GM12878 (cell line): ENCODE data around the gene CNOT11. TPM values are rescaled to one million over a fixed set of nuclear protein-coding genes. Genes with fewer than 3 reads are reported as not detected.

Experiments used
- ATAC-seq: fragments of 200-7000 bp; cut with Tn5 transposase; 3 replicates; pipeline ENCODE4 v1.9.1; 2020; ENCODE audit warnings: mild to moderate bottlenecking, moderate library complexity
- BruUV-seq: library from RNA; stranded (reverse); fragments of 400-500 nt; replicated peaks from 2 replicates; lab custom pipeline; 2021; lab: Mats Ljungman, UMichigan
- CTCF ChIA-PET: fragments of 300-600 bp; sonication (Branson Sonifier 250); formaldehyde crosslinking; extraction: SDS; loops from one replicate; lab custom pipeline; 2021; ENCODE audit warnings: inconsistent platforms; lab: Yijun Ruan, JAX
- POLR2A ChIA-PET: fragments of 350-600 bp; formaldehyde crosslinking; extraction: SDS; loops from one replicate; lab custom pipeline; 2021; ENCODE audit warnings: inconsistent platforms; lab: Charles Lee
- RAD21 ChIA-PET: fragments of 300-600 bp; sonication (Branson Sonifier 250); formaldehyde crosslinking; loops from one replicate; lab custom pipeline; 2023; ENCODE audit warnings: antibody characterized with exemption; ENCODE audit not compliant: unreplicated experiment; lab: Charles Lee
- SMC1A ChIA-PET: fragments of 300-600 bp; sonication (Branson Sonifier 250); formaldehyde crosslinking; loops from one replicate; lab custom pipeline; 2023; ENCODE audit not compliant: unreplicated experiment, uncharacterized antibody; lab: Charles Lee
- DNase-seq: peaks from one replicate; pipeline ENCODE4 v3.0.0-alpha.2; 2011; ENCODE audit warnings: low read depth, low spot score
- FAIRE-seq: peaks from 3 replicates; lab custom pipeline; 2011; peaks lifted over from hg19 to GRCh38; lab: Jason Lieb, UNC
- H2AFZ ChIP-seq: 2 replicates; pipeline ENCODE4 v1.6.0; 2011; ENCODE audit warnings: low read depth, low read length, control low read depth; ENCODE audit not compliant: control insufficient read depth
- H3K27ac ChIP-seq: 2 replicates; pipeline ENCODE4 v1.5.1; 2011; ENCODE audit warnings: control low read depth; ENCODE audit not compliant: control insufficient read depth, insufficient read depth
- H3K27me3 ChIP-seq, 2 experiments: replicated peaks in 1 of 2; 2 replicates each; pipeline versions ENCODE4 v1.6.0 to v1.6.1; 2011; ENCODE audit warnings: low read length in 1 of 2; ENCODE audit not compliant: control insufficient read depth in 2 of 2, insufficient read depth in 2 of 2
- H3K36me3 ChIP-seq, 2 experiments: 2 replicates each; pipeline ENCODE4 v1.5.1; 2011; ENCODE audit warnings: low read length in 1 of 2; ENCODE audit not compliant: control insufficient read depth in 2 of 2, insufficient read depth in 2 of 2
- H3K4me1 ChIP-seq: 2 replicates; pipeline ENCODE4 v1.6.1; 2011; ENCODE audit warnings: mild to moderate bottlenecking, low read length, moderate library complexity, mixed read lengths; ENCODE audit not compliant: control insufficient read depth, insufficient read depth
- H3K4me2 ChIP-seq: 2 replicates; pipeline ENCODE4 v1.6.0; 2011; ENCODE audit warnings: control low read depth; ENCODE audit not compliant: control insufficient read depth, insufficient read depth
- H3K4me3 ChIP-seq: fragments of 200-600 bp; sonication (generic); 2 replicates; pipeline ENCODE4 v1.5.1; 2016
- H3K79me2 ChIP-seq: 2 replicates; pipeline ENCODE4 v1.6.0; 2011; ENCODE audit warnings: low read length; ENCODE audit not compliant: control insufficient read depth, insufficient read depth
- H3K9ac ChIP-seq: 2 replicates; pipeline ENCODE4 v1.8.0; 2011; ENCODE audit warnings: low read length, control low read depth, mixed read lengths; ENCODE audit not compliant: control insufficient read depth, insufficient read depth
- H3K9me3 ChIP-seq: replicated peaks from 3 replicates; pipeline ENCODE4 v1.5.1; 2011; ENCODE audit warnings: mild to moderate bottlenecking, low read length; ENCODE audit not compliant: control insufficient read depth, insufficient read depth
- H4K20me1 ChIP-seq: 2 replicates; pipeline ENCODE4 v1.6.0; 2011; ENCODE audit not compliant: control insufficient read depth, insufficient read depth
- CREM ChIP-seq: IDR thresholded peaks from 2 replicates; pipeline ENCODE4 v1.6.1; 2014; ENCODE audit warnings: antibody characterized with exemption, low read depth
- EGR1 ChIP-seq, 2 experiments: IDR thresholded peaks; 1 replicate in 1 of 2; 2 replicates in 1 of 2; pipeline ENCODE4 v1.6.1; 2011 to 2012; ENCODE audit warnings: low read depth in 2 of 2, low read length in 2 of 2, borderline replicate concordance in 1 of 2, mild to moderate bottlenecking in 1 of 2, moderate library complexity in 1 of 2
- HDAC6 ChIP-seq: fragments of 200-600 bp; sonication (generic); IDR thresholded peaks from one replicate; pipeline ENCODE4 v1.8.0; 2017; ENCODE audit warnings: antibody characterized with exemption; ENCODE audit not compliant: unreplicated experiment
- HDGF ChIP-seq: fragments of 450-650 bp; IDR thresholded peaks from 2 replicates; pipeline ENCODE4 v1.6.1; 2016; ENCODE audit warnings: antibody characterized with exemption
- JUNB ChIP-seq: IDR thresholded peaks from 2 replicates; pipeline ENCODE4 v1.6.1; 2016; ENCODE audit warnings: antibody characterized with exemption, mild to moderate bottlenecking
- PAX8 ChIP-seq: fragments of 450-650 bp; IDR thresholded peaks from 2 replicates; pipeline ENCODE4 v1.6.1; 2017; ENCODE audit warnings: mild to moderate bottlenecking, moderate library complexity
- POLR2A ChIP-seq: IDR thresholded peaks from 2 replicates; pipeline ENCODE4 v1.6.1; 2011; ENCODE audit warnings: low read depth, mild to moderate bottlenecking, low read length
- SMAD1 ChIP-seq: fragments of 450-650 bp; IDR thresholded peaks from 2 replicates; pipeline ENCODE4 v1.6.1; 2018; ENCODE audit warnings: mild to moderate bottlenecking, low read depth; ENCODE audit not compliant: partially characterized antibody
- TARDBP ChIP-seq: IDR thresholded peaks from 2 replicates; pipeline ENCODE4 v1.6.1; 2016; ENCODE audit warnings: borderline replicate concordance
- WGBS: methylation state at CpG from one replicate; pipeline ENCODE4 v1.1.6; 2016; ENCODE audit warnings: low lambda C conversion rate; ENCODE audit not compliant: insufficient replicate concordance, insufficient coverage; ENCODE audit errors: missing lambda C conversion rate; 5-methylcytosine and 5-hydroxymethylcytosine counted together
- in situ Hi-C: fragments of 300-500 bp; cut with MboI; formaldehyde crosslinking; loops from 9 replicates; pipeline ENCODE4 v1.14.3; 2018; ENCODE audit warnings: mixed read lengths
- intact Hi-C: fragments of 100-400 bp; cut with micrococcal nuclease; formaldehyde crosslinking; loops from one replicate; pipeline ENCODE4 v1.14.2; 2022; ENCODE audit not compliant: unreplicated experiment
- polyA plus RNA-seq, 11 experiments: library from polyadenylated mRNA; depleted of rRNA in 4 of 11; unstranded in 6 of 11; stranded (reverse) in 5 of 11; fragments of >200 nt; fragmentation: Nextera tagmentation in 4 of 11; fragmentation: Illumina TruSeq in 1 of 11; extraction: Ambion mirVana in 4 of 11; extraction: Trizol in 1 of 11; gene quantifications; 1 replicate in 1 of 11; 2 replicates in 10 of 11; pipeline versions ENCODE4 v1.2.1 to v1.2.3, GENCODE V29; 2011 to 2016; ENCODE audit warnings: inconsistent platforms in 2 of 11, missing spikeins in 2 of 11, low read depth in 1 of 11
- total RNA-seq, 4 experiments: library from RNA; depleted of rRNA in 3 of 4; stranded (reverse); fragments of >200 nt in 3 of 4; fragmentation: Illumina TruSeq in 1 of 4; extraction: Trizol in 1 of 4; gene quantifications; 2 replicates each; pipeline versions ENCODE4 v1.2.1 to v1.2.3, GENCODE V29; 2013 to 2021
- TF ChIP-seq, protein P1 (sequence below): fragments of 450-650 bp; IDR thresholded peaks from 2 replicates; pipeline ENCODE4 v1.6.1; 2018; ENCODE audit warnings: mild to moderate bottlenecking, low read depth, moderate library complexity; ENCODE audit not compliant: partially characterized antibody
- TF ChIP-seq, protein P2 (sequence below): fragments of 150-350 bp; IDR thresholded peaks from 2 replicates; pipeline ENCODE4 v1.6.1; 2014; ENCODE audit warnings: mild to moderate bottlenecking, low read depth, low read length
- TF ChIP-seq, protein P3 (sequence below): fragments of 450-650 bp; IDR thresholded peaks from 2 replicates; pipeline ENCODE4 v1.6.1; 2014; ENCODE audit warnings: mild to moderate bottlenecking
- TF ChIP-seq, protein P4 (sequence below): IDR thresholded peaks from 2 replicates; pipeline ENCODE4 v1.6.1; 2012; ENCODE audit warnings: low read depth, low read length, improper control_type of control experiment

The CNOT11 gene
- total and polyA plus RNA-seq, 10 of the 15 experiments (the other 5 are each of a cell fraction or from before 2014, with no cell fraction given): 10.8 to 111 (median 50.5) TPM

DNA sequence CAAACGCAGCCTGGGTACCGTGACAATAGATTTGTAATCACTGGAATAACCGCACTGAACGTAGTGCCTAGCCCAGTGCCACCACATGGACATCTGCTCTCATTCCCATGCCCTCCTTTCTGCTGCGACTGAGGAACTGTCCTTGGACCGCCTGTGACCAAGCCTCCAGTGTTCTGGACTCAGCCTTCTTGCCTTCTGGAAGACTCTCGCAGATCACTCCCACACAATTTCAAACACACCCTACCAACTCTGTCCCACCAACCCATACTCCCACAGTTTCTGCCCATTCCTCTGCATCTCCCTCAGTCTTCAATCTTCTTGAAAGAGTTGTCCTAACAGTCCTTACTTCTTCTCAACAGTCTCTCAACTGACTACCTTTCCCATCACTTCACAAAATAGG lies 53.7 kb downstream of the CNOT11 start:
- in situ Hi-C loops (no loop called here), intact Hi-C loops (loop anchor here (5.0 kb wide), 1 partner anchor 34 kb away; no protein-coding TSS in a partner anchor)
- Histone ChIP-seq H3K27me3 (no peaks in the 10 kb centered on the region), H2AFZ (peak overlapping the region; percentile 8), H3K9ac (peak overlapping the region; percentile 14), H3K9me3 (no peaks in the 10 kb centered on the region), H4K20me1 (no peaks in the 10 kb centered on the region), H3K36me3 (no peaks in the 10 kb centered on the region), H3K4me3 (peak overlapping the region; percentile 70), H3K79me2 (peaks cover 18% of the 10 kb centered on the region), H3K4me2 (peak overlapping the region; percentile 87), H3K4me1 (peaks cover 24% of the 10 kb centered on the region), H3K27ac (peak overlapping the region; percentile 41)
- ChIA-PET SMC1A (interaction anchor here (1.3 to 1.6 kb wide), 2 partner anchors 35 to 53 kb away, joined by 3 to 6 read pairs; partner anchors contain the start of gene CNOT11), RAD21 (interaction anchor here (0.7 to 1.0 kb wide), 3 partner anchors 34 to 54 kb away, joined by 3 to 4 read pairs (median 3); partner anchors contain the start of gene CNOT11), POLR2A (interaction anchor here (0.7 to 1.4 kb wide), 3 partner anchors 13 to 299 kb away, joined by 3 to 5 read pairs (median 4); partner anchors contain the start of gene CNOT11), CTCF (no interaction called here)
- no peak for DNase-seq
- no peak for FAIRE-seq
- no TSS peak for BruUV-seq
- TF ChIP-seq PAX8 (no peak), CREM (no peak), JUNB (no peak), POLR2A (no peak), TARDBP (no peak), HDAC6 (no peak), HDGF (peak; percentile 52), EGR1 (IDR thresholded peaks at IDR 0.05; ENCODE audit: borderline replicate concordance in 1 of 2, low read depth in 2 of 2, low read length in 2 of 2) (no peak), SMAD1 (peak; percentile 8)
- TF ChIP-seq, protein P1, sequence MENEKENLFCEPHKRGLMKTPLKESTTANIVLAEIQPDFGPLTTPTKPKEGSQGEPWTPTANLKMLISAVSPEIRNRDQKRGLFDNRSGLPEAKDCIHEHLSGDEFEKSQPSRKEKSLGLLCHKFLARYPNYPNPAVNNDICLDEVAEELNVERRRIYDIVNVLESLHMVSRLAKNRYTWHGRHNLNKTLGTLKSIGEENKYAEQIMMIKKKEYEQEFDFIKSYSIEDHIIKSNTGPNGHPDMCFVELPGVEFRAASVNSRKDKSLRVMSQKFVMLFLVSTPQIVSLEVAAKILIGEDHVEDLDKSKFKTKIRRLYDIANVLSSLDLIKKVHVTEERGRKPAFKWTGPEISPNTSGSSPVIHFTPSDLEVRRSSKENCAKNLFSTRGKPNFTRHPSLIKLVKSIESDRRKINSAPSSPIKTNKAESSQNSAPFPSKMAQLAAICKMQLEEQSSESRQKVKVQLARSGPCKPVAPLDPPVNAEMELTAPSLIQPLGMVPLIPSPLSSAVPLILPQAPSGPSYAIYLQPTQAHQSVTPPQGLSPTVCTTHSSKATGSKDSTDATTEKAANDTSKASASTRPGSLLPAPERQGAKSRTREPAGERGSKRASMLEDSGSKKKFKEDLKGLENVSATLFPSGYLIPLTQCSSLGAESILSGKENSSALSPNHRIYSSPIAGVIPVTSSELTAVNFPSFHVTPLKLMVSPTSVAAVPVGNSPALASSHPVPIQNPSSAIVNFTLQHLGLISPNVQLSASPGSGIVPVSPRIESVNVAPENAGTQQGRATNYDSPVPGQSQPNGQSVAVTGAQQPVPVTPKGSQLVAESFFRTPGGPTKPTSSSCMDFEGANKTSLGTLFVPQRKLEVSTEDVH: peak; percentile 19
- TF ChIP-seq, protein P2, sequence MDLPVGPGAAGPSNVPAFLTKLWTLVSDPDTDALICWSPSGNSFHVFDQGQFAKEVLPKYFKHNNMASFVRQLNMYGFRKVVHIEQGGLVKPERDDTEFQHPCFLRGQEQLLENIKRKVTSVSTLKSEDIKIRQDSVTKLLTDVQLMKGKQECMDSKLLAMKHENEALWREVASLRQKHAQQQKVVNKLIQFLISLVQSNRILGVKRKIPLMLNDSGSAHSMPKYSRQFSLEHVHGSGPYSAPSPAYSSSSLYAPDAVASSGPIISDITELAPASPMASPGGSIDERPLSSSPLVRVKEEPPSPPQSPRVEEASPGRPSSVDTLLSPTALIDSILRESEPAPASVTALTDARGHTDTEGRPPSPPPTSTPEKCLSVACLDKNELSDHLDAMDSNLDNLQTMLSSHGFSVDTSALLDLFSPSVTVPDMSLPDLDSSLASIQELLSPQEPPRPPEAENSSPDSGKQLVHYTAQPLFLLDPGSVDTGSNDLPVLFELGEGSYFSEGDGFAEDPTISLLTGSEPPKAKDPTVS: no peak
- TF ChIP-seq, protein P3, sequence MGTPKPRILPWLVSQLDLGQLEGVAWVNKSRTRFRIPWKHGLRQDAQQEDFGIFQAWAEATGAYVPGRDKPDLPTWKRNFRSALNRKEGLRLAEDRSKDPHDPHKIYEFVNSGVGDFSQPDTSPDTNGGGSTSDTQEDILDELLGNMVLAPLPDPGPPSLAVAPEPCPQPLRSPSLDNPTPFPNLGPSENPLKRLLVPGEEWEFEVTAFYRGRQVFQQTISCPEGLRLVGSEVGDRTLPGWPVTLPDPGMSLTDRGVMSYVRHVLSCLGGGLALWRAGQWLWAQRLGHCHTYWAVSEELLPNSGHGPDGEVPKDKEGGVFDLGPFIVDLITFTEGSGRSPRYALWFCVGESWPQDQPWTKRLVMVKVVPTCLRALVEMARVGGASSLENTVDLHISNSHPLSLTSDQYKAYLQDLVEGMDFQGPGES: no peak
- TF ChIP-seq, protein P4, sequence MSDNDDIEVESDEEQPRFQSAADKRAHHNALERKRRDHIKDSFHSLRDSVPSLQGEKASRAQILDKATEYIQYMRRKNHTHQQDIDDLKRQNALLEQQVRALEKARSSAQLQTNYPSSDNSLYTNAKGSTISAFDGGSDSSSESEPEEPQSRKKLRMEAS: no peak
- WGBS: 21% methylated on average over 7 of the region's 7 CpGs
- no peak for ATAC-seq
